HT-29 (cell line): ENCODE data around the gene MON1B. TPM values are rescaled to one million over a fixed set of nuclear protein-coding genes. Genes with fewer than 3 reads are reported as not detected.
"Not testable (repeated sequence)": the region's sequence is repeated elsewhere in the genome, so short reads cannot be mapped to it uniquely, and the experiment has no call there.

Experiments used
- DNase-seq: peaks from one replicate; pipeline ENCODE4 v3.0.0-alpha.2; 2015; ENCODE audit warnings: low spot score
- total RNA-seq: library from RNA; depleted of rRNA; stranded (reverse); fragments of >200 nt; shearing (Covaris generic); gene quantifications from 2 replicates; pipeline ENCODE4 v1.2.3, GENCODE V29; 2014; rRNA removed

Gene MON1B
- total RNA-seq, 1 experiment from 2014 or later = 25.9 TPM

- DNase-seq = not testable (repeated sequence)
Measured at GRCh38 chr16:77242471-77242870, 51.5 kb downstream of the MON1B start.

- no peak for DNase-seq
Measured at GRCh38 chr16:77246150-77246549, 55.2 kb downstream of the MON1B start.

- no peak for DNase-seq
Measured at GRCh38 chr16:77250400-77250799, 59.4 kb downstream of the MON1B start.

Other genes with a start within 250 kb of the MON1B start
- gene SYCE1L, start 8.2 kb downstream of the MON1B start, total RNA-seq = 0.91 TPM in 1 of 2 replicates, not detected in the other
- not detected in 2 replicates for gene ADAMTS18, start 243.8 kb downstream of the MON1B start, total RNA-seq